GM19025 (cell line): ENCODE data around the gene RAE1.
A peak's percentile ranks its signal among the peaks of the same experiment; 100 is the strongest.

Source experiments
- ATAC-seq: cut with Tn5 transposase; IDR thresholded peaks from one replicate; pipeline ENCODE4 v1.9.1; 2021; ENCODE audit warnings: mild to moderate bottlenecking, low read depth, moderate library complexity; ENCODE audit not compliant: unreplicated experiment

The RAE1 gene

DNA sequence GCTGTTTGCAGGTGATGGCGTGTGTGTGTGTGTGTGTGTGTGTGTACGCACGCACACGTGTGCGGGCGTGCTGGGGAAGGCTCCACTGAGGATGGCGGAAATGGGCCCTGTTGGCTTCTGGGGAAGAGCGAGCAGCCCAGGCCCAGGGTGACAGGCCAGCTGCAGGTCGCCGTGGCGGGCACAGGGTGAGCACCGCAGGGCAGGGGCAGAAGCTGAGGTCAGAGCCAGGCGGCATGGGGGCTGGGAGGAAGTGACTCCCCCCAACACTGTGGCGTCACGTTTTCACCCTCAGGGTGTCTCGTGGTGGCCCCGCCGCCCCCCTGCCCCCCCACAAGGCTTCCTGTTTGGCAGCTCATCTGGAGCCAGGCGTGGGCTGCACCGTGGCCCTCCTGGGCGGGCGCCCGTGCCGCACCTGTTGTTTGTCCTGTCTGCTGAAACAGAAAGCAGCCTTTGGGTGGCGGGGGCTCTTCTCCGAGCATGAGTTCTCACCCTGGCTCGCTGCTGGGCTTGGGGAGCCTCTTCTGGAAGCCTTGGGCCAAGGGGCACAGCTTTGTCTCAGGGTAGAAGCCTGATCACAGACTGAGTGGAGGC, 47.3 kb downstream of the RAE1 start:
- ATAC-seq, result peak; percentile 51

- no peak for ATAC-seq
Observed at GRCh38 chr20:57398901-57399535, 48.0 kb downstream of the RAE1 start.

- peak; percentile 46 for ATAC-seq
Observed at GRCh38 chr20:57399587-57400155, 48.6 kb downstream of the RAE1 start.

DNA sequence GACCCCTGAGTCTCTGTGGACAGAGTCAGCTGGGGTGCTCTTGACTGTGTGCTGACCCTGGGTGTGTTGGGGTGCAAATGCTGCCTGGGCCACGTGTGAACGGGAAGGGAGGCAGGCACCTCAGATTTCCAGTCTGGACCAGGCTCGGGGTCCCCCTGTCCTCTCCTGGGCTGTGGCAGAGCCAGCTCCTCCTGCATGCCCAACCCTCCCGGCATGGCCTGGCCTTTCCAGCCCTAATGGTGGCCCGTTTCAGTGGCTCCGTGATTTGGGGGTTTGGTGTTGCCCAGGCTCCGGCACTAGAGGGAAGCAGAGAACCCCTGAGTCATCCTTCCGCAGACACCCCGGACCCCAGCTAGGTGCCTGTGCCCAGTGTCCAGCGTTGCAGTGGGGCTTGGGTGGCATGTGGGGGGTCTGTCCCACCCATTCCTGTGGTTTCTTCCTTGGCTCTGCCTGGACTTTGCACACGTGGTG, 49.2 kb downstream of the RAE1 start:
- no peak for ATAC-seq

DNA sequence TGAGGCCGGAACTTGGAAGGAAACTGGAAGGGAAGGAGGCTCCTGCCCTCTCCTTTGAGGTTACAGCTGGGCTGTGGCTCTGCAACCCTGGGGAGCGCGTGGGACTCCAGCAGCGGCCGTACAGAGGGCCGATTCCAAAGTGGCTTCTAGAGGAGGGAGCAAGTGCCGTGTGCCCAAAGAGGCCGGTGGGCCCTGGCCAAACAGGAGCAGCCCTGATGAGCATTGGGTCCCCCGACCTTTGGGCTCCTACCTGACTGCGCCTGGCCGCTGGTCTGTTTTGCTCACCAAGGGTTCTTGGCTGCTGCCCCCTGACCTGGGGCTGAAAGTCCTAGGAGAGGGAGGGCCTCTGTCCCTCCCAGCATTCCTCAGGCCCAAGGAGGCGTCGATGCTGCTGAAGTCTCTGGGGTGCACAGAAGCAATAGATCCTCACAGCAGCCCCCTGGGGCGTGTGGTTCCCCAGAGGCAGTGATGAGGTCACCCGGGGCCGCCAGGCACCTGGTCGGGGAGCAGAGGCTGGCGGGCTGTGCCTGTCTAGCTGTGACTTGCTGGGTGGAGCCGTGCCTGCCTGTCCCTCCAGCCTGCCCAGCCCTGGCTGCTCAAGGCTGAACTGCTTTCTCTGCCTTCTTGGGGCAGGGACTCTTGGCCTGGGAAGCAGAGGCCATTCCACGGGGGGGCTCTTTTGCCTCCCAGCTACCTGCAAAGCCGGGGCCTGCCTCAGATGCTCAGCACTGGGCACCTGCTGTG, 49.9 kb downstream of the RAE1 start:
- ATAC-seq, result peak; percentile 30

DNA sequence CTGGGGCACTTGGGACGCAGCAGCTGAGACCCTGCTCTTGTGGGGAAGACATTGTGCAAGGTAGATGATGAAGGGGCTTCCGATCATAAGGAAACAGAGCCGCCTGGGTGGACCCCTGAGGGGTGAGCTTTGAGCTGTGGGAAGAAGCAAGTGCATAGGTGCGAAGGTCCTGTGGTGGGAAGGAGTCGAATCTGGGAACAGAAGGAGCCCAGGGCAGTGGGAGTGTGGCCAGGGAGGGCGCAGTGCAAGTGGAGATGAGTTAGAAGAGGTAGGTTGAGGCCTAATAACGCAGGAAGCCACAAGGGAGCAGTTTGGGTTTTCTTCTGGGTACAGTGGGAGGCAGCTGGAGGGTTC, 50.5 kb downstream of the RAE1 start:
- no peak for ATAC-seq

DNA sequence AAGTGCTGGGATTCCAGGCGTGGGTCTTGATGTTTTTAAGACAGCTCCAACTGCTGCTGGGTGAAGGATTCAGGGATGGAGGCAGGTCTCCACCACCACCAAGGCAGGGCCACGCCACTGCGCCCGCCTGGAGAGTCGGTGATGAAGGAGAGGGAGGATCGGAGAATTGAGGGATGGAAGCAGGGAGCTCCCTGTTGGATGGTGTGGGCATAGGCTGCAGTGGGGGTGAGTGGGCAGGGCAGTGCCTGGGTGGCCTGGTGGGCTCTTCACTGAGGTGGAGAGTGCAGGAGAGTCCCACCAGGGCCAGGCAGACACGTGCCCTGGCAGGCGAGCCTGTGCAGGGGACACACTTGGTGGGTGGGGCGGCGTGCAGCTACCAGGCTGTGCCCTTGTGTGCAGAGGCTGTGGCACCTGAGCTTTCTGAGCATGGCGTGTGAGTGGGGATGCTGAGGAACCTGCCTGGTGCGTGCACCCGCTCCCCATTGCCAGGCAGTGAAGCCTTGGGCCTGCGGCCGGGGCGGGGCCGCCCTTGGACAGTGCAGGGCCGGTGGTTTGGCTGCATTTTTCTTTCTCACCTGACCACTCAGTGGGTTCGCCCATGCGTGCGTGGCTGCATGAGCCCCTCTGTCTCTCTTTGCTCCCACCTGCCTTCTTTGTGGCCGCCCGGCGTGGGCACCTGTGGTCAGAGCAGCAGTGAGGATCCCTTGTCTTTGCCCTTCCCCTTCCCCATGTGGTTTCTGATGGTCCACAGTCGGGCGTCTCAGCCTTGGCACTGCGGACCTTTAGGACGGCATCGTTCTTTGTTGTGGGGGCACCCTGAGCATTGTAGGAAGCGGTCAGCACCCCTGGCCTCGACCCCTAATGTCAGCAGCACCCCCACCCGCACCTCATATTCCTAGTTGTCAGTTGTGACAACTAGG, 51.4 kb downstream of the RAE1 start:
- ATAC-seq, result no peak

DNA sequence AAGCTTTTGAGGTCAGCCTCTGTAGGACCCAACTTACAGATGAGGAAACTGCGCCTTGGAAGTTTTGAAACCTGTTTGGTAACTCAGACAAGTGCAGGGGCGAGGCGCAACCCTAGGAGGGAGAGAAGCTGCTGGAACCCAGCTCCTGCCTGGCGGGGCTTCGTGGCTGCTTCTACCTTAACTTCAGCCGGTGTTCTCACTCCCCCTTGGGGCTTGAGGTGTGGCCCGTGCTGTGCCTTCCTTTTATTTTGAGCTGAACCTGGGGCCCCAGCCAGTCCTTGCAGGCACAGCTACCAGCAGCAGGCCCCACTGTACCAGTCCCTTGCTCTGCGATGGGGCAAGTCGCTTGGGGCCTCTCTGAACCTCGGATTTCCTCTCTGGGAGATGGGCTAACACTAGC, 52.2 kb downstream of the RAE1 start:
- no peak for ATAC-seq

DNA sequence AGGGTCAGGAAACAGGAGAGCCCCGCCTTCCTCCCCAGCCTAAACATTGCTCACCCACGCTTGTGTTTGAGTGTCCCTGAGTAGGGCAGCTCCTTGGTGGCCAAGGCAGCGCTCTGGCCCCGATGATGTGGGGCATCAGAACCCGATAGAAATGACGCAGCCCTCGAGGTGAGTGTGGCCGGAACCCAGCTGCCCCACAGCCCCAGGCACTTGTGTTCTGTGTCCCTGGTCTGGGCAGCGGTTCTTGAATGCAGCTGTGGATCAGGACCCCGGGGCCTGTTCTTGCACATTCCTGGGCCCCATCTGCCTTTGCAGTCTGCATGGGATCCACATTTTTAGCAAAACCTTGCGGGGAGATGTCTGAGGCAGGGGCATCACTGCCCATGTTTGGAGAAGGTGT, 53.0 kb downstream of the RAE1 start:
- no peak for ATAC-seq

DNA sequence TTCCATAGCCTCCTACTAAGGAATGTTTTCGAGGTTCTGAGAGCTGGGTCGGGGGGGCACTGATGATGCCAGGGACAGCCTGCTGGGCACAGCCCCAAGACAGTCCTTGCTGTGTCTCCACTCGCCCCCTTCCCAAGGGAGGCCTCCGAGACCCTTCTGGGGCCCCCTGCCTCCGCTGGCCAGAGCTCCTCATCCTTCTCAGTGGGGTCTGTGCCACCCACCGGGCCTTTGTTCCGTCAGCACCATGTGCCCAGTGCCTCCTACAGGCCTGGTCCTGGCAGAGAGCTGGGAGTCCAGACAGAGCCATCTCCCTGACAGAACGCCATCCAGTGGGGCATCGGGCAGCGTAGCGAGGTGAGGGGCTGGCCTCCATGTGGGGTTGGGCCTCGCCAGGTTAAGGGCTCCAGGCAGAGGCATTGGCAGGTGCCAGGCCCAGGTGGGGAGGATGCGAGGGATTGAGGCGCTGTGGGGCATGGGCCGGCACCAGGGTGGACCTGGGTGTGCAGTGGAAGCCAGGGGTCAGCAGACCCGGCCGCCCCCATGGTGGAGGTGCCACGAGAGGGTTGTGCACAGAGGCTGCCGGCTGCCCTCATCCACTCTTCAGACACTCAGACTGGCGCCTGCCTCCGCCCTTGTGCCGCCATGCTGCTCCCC, 53.5 kb downstream of the RAE1 start:
- no peak for ATAC-seq

GRCh38 chr20:57405236-57406016, 54.4 kb downstream of the RAE1 start:
- ATAC-seq, result no peak

GRCh38 chr20:57407541-57407956, 56.5 kb downstream of the RAE1 start:
- ATAC-seq, result no peak

DNA sequence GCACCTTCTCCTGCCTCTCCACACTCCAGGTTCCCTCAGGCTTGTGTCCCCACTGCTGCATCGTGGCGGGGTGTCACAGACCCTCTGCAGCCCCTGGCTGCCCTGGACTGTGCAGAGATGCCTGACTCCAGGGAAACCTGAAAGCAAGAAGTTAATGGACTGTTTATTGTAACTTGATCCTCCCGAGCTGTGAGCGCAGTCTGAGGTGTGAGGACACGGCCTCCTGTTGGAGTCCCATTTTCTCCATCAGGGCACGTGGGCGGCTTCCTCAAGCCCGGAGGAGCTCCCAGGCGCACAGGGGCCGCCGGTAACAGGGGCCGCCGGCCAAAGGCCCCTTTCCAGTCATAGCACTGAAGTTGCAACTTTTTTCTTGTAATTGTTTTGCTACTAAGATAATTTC, 57.1 kb downstream of the RAE1 start:
- no peak for ATAC-seq

DNA sequence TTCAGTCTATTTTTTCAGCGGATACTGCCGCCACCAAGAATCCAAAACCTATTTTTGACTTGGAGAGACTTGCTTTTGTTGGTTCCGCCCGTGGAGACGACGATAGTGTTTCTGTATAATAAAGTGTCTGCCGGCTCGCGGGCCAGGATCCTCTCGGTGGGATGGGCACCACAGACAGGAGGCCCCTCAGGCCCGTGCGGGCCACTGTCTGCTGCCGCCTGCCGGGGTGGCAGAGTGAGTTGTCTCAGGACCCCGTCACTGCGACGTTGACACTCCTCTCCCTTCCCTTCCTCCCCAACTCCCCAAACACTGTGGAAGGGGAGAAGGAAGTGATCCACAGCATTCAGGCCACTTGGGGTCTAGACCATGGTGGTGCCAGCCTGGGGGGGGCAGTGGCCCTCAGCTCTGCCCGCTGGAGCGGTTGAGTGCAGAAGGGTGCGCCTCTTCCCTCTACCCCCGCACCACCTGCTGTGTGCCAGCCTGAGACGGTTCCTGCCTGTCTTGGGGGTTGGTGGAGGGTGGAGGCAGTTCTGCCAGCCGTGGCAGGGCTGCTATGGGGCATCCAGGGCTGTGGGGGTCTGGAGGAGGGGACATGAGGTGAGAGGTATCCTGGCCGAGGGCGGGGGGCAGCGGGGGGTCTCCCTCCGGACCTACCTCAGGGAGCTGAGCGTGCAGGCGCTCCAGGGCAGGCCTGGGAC, 57.6 kb downstream of the RAE1 start:
- no peak for ATAC-seq

DNA sequence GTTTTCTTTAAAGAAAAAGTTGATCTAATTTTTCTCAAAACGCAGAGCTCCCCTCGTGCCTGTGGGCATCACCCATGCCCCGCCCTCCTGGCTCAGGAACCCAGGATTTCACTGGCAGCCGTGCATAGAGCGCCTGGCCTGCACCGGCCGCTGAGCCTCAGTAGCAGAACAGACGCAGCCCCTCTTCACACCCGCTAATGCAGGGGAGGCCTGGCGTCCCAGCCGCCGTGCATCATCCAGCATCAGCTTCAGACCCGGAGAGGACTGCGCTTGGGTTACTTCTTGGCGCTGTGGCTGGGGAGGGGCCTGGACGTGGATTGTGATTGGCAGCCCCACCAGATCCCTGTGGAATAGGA, 58.2 kb downstream of the RAE1 start:
- no peak for ATAC-seq

- no peak for ATAC-seq
Observed at GRCh38 chr20:57409672-57410397, 58.8 kb downstream of the RAE1 start.

DNA sequence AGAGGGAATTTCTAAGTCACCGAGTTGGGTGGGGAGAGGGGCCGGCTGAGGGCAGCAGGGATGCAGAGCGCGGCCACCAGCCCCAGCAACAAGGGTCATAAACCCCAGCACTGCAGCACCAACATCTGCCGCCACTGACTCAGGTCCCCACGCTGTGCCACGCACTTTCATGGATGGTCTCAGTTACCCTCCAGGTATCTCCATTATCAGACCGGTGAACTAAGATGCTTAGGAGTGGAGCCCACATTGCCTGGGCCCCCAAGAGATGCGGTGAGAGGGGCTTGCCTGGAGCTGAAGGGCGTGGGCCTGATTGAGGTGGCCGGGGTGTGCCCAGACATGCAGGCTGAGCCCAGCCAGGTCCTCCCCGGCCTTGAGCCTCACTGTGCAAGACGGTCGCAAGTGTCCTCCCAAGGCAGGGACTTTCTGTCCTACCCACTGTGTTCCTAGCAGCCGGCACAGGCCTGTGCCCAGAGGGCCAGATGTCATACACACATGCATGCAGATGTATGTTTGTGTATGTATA, 59.4 kb downstream of the RAE1 start:
- no peak for ATAC-seq

DNA sequence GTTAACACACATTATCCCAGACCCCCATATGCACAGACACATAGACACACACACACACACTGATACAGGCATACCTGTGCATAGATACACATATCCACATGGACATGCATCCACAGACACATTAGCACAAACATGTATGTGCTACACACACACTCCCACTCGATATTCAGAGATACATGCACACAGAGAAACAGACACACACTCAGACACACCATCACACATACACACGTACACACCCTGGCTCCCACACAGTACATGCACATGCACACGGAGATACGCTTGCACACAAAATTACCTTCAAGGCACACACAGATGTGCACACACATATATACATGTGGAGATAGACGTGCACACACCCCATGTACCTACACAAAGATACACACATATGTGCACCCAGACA, 59.9 kb downstream of the RAE1 start:
- no peak for ATAC-seq
